HG03342 (cell line): Measurements from ENCODE around the gene TRMT61A.
A peak's percentile ranks its signal among the peaks of the same experiment; 100 is the strongest.
"Not testable (repeated sequence)": the region's sequence is repeated elsewhere in the genome, so short reads cannot be mapped to it uniquely, and the experiment has no call there.

Source experiments
- ATAC-seq: cut with Tn5 transposase; IDR thresholded peaks from one replicate; pipeline ENCODE4 v1.9.1; 2021; ENCODE audit warnings: mild to moderate bottlenecking, moderate library complexity; ENCODE audit not compliant: unreplicated experiment

TRMT61A gene

DNA sequence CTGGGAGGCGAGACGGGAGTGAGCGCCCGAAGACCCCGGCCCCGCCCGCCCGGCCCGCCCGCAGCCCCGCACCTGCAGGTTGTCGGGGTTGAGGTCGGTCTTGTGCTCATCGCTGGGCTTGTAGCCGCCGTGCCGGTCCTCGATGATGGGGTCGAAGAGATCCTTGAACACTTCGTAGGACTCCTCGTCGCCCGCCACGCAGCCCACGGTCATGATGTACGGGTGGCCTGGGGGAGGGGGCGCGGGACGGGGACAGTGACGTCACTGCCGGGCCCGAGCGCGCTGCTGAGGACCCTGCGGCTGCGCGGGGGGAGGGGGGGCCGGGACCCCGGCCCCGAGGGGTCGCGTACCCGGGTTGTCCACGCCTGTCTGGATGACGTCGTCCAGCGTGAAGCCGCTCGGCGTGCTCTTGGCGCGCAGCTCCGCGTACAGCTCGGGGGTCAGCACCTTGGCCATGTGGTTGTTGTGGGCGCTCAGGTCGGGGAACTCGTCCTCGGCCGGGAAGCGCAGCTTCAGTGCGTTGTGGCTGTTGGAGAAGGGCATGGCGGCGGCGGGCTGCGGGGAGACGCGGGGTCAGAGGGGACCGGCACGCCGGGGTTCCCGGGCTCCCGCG lies 6.9 kb upstream of the TRMT61A start:
- ATAC-seq = no peak

DNA sequence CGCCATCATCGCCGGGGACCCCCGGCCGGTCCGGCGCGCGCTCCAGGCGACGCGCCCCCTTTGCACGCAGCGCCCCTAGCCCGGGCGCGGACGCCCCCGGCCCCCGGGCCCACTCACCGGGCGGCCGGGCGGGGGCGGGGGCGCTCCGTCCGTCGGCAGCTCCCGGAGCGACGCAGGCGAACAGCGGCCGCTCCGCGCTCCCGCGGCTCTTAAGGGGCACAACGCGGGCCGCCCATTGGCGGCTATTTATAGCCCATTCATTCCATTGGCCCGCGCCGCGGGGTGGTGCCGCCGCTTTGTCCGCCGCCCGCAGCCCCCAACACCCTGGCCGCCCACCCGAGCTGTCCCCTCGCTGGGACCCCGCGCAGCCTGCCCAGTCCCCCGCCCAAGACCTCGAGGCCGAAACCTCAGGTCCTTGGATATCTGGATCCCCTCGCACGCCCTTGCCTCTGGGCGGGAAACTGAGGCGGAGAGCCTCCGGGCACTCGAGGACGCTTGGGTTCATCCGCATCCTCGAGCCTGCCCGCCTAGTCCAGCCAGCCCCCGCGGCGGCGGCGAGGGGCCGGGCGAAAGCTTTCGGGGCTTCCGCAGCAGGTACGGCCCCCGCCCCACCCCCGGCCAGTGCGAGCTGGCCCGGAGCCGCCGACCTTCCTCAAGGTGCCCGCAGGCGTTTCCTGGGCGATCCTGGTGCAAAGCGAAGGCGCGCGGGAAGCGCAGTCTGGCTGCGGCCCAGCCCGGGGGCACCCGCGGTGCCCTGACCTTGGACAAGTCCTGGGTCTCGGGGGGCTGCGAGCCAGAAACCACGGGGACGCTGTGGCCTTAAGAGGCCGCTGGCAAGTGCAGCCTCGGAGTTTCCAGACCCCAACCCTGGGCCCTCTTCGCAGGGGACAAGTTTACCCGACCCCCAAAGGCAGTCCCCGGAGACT lies 6.1 kb upstream of the TRMT61A start, which contains the start of gene CKB:
TSS of gene CKB (minus strand) at position 182 of the 926 bp plus-strand sequence. CDS start 337 bp downstream, outside the sequence.
- ATAC-seq = no peak

DNA sequence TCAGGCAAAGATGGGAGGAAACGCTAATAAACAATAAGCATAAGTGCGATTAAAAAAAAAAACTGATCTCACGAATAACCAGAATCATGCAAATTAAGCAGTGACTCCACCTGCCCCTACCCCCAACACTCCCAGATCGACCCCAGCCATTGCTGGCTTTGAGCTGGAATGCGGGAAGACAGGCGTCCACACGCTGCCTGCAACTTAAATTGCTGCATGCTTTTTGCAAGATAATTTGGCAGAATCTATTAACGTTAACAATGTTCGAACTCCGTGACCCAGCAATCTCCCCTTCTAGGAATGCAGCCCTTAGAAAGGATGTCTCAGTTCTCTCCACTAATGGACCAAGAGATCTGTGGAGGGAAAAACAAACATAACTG lies 5.4 kb upstream of the TRMT61A start:
- ATAC-seq = no peak

DNA sequence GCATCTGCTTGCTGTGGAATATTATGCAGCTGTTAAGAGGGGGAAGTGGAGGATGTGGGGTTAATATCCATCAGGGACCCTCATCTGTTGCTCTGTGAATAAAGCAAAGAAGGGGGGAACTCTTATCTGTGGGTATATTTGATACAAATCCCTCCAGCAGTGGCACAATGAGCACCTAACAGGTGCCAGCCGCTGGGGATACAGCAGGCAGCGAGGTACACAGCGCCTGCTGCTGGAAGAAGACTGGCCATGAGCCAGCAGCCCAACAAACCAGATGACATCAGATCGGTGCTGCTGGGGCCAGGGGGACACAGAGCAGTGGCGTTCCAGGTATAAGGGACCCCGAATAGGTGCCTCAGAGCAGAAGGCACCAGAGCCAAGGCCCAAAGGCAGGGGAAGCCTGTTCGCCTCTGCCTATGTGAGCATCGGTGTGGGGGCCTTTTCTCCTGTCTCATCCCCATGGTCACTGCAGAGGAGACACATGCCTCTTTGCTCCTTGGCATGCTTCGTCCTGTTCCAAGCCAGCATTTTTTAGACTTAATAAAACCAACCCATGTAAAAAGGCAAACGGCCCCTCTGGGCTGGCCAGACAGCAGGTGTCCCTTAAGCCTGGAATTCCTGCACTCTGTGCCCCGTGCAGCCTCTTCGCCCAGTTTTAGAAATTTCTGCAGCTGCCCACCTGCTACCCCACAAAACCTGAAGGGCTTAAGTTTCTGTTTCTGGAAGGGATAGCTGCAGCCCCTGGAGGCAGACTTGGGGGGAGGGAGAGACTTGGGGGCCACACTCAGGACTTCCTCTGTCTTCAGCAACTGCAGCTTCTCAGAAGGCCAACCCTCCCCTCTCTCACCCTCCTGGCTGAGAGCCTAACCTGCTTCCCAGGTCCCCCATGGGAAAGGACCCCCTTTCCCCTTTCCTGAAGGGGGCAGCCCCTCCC lies 4.7 kb upstream of the TRMT61A start:
- no peak for ATAC-seq

DNA sequence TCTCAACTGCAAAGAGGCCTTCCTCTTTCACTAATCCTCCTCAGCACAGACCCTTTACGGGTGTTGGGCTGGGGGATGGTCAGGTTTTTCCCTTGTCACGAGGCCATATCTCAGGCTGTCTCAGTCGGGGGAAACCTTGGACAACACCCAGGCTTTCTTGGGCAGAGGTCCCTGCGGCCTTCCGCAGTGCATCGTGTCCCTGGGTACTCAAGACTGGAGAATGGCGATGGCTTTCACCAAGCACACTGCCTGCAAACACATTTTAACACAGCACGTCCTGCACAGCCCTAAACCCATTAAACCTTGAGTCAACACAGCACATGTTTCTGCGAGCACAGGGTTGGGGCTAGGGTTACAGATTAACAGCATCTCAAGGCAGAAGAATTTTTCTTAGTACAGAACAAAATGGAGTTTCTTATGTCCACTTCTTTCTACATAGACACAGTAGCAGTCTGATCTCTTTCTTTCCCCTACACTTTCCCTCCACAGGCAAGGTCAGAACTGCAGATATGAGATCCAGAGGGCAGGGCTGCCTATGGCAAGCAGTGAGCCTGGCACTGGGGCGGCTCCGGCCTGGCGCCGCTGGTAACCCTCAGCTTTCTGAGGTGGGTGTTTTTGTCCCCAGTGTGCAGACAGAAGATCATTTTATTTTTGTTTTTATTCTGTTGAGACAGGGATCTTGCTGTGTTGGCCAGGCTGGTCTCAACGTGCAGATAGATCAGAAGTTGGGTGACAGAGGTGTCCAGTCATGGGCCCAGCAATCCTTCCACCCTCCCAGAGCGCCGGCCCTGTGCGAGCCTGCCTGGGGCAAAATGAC lies 3.4 kb upstream of the TRMT61A start:
- ATAC-seq = not testable (repeated sequence)

DNA sequence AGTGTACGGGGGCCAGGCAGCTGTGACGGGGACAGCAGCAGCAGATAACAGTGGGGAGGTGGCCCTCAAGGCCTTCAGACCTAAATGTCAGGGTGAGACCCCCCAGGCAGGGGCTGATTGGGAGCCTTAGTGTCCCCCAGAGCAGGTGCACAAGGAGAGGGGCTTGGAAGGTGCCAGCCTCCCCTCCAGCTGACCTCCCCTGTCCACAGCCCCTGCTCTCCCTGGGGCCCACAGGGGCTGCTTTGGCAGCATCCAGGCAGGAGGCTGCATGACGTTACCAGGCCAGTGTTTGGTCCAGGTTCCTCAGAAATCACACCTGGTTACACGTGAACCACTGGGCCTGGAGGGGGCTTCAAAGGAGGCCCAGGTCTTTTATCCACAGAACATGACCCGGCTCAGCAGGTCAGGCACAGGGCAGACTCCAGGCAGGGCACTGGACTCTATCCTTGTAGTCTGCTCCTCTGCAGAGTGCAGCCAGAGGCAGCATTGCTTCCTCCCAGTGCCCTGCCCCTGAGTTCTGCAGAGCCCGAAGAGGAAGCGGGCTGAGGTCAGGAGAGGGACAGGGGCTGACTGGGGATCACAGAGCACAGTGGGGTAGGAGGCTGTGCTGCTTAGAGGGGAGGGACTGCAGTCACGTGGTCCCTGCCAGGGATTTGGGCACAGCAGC lies 2.6 kb upstream of the TRMT61A start:
- ATAC-seq = no peak

DNA sequence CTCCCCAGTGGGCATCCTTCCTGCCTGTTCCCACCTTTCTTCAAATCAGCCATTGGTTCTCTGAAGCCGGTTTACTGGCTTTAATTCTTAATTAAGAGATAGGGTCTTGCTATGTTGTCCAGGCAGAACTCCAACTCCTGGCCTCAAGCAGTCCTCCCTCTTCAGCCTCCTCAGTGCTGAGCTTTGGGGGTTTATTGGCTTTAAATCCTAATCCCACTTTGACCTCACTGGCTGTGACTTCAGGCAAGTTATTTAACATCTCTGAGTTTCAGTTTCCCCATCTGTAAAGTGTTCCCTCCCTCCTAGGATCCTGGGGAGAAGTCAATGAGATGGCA lies 2.1 kb upstream of the TRMT61A start:
- ATAC-seq = no peak

DNA sequence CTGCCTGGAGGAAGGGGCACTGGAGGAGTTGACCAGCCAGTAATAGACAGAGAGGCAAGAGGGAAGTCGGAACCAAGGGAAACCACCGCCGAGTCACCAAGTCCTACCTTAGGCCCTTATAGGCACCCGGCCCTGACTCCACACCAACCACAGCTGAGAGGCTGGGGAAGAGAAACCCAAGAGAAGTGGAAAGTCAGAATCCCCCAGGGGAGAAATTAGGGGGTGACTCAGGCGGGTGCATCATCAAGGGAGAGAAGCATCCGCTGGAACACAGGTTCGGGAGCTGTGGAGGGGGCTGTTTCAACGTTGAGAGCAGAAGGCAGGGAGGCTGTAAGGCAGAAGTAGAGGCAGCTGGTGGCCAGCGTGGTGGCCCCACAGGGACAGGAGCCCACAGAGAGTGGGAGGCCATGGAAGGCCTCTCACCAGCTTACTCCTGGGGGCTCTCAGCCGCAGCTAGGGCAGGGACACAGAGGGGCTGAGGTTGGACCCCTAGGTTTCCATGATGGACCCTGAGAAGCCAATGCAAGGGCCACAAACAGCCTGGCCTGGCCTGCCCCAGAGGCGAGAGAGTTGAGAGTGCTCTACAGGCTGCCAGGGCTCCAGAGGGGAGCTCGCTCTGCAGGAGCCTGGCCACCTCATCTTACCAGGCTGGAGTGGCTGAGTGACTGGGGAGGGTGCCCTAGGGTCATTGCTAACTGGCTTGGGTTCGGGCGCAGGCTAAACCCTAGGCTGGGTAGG lies 1.4 kb upstream of the TRMT61A start:
- ATAC-seq = peak; percentile 66

DNA sequence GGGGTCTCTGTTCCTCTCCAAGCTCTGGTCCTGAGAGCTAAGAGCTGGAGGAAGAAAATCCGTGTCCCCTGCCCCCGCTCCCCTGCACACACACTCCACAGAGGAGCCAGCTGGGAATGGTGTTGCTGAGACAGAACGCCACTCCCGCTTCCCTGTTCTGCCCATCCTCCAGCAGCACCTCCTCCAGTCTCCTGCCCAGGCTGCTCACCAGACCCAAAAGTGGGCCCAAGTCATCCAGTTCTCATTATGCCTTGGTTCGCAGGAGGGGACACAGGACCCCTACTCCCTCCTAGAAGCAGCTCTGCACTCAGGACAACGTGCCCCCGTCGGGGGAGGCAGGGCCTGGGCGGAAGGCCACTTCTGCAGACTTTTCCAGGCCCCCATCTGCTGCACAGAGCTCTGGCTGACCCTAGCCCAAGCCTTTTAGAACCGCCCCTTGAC lies 830 bp upstream of the TRMT61A start:
- no peak for ATAC-seq

DNA sequence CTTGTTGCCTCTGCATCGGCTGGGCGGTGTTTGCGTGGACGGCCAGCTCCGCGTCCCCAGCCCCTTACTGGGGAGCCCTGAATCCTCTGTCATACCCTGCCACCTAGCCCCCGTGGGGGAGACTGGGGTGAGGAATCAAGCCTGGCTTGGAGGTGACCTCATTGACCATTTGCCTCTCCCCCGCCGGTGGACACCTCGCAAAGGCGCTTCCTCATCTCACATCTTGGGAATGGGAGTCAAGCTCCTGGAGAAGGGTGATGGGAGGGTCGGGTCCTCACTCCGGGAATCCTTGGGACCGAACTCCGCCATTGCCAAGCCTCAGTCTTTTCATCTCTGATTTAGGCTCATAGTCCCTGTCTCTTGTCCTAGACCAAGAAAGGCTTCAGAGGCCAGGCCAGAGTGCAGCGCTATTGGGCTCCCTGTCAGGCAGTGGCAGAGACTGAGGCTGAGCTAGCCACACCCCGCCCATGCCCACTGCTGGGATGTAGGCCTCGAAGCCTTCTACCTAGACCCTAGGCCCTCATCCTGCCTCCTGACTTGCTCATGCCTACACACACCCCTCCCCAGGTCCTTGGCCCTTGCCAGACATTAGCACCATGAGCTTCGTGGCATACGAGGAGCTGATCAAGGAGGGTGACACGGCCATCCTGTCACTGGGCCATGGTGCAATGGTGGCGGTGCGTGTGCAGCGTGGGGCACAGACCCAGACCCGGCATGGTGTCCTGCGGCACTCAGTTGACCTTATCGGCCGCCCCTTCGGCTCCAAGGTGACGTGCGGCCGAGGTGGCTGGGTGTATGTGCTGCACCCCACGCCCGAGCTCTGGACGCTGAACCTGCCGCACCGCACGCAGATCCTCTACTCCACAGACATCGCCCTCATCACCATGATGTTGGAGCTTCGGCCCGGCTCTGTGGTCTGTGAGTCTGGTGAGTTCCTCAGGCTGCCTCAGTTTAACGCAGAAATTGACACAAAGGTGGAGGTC lies 678 bp downstream of the TRMT61A start:
- no peak for ATAC-seq

DNA sequence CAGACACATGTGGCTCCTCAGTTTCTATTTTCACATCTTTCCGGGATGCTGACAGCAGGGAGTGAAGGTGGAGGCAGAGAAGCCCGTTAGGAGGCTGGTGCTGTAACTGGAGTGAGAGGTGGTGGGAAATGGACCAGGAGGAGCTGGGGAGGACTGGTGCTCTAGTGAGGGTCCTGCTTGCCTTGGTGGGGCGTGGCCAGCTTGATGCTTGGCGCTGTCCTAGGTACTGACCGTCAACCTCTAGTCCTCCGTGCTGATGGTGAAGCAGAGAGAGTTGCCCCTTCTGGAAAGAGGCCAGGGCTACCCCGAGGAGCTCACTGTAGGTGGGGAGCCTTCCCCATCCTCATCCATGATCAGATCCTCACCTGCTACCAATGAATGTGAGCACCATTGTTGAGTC lies 1.4 kb downstream of the TRMT61A start:
- no peak for ATAC-seq

DNA sequence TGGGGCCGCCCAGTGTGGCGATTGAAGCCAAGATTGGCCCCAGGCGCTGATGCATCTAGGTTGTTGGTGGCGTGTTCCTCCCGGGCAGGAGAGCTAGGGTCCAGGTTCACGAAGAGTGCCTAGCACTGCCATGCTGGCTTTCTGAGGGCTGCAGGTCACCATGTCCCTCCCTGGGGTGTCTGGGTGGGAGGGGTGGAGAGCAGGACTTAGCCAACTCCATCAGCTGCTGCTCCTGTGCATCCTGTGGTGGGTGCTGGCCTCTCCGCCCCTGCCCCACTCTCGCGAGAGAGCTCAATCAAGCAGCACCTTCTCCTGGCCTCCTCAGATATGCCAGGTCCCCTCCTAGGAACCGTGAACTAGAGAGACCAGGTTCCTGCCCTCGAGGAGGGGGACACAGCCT lies 1.8 kb downstream of the TRMT61A start:
- ATAC-seq = no peak

DNA sequence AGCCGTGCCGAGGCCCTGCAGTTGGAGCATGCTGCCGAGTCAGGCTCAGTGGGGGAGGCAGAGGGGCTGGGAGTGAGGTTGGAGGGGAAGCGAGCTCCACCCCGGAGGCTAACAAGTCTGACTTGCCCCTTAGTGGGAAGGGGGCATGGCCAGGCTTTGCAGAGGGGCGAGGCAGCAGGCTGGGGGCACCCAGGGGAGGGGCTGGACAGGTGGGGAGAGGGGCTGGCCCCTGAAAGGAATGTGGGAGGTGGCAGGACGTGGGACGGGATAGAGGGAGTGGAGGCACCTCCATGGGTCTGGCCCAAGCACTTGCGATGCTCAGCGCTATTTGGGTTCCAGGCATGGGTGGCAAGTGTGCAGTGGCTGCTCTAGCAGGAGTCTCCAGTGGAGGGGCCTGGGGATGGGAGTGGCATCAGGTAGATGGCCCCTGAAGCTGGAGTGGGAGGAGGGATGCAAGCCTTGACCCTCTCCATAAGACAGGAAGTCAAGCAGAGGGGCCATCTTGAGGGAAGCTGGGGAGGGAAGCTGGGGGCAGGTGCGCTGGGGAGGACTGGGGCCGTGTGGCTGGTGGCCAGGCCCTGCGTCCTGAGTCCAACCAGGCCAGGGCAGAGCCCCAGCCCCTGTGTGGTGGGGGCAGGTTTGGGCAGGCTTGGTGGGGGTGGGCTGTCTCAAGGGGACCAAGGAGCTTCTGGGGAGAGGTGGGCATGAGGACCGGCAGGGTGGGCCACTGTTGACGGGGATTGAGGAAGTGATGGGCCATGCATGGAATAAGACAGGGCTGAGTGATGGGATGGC lies 2.6 kb downstream of the TRMT61A start:
- ATAC-seq = no peak

DNA sequence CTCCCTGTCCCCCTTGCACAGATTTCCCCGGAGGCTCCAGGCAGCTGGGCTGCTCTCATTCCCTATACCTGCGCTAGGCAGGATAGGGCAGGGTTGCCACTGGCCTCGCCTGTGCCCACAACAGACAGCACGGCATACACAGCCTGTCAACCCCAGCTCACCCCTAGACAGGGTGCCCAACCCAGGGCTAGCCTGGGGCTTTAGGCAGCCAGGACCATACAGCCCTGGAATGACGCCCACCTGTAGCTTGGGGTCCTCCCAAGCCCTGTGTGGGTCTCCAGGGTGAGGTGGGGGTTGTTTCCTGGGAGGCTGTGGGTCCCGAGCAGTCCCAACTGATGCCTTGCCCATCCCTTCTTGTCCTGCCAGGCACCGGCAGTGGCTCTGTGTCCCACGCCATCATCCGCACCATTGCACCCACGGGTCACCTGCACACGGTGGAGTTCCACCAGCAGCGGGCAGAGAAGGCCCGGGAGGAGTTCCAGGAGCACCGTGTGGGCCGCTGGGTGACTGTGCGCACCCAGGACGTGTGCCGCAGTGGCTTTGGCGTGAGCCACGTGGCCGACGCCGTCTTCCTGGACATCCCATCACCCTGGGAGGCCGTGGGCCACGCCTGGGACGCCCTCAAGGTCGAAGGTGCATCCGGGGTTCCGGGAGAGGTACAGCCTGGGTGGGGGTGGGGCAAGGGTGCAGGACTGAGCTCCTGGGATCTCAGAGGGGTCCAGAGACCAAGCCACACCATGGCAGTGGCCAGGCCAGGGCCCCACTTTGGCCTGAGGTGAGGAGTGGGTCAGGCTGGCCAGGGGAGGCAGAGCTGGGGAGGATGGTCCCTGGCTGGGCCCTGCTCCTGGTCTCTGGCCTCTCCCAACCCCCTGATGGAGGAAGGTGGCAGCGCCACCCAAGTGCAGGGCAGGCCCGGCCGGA lies 3.5 kb downstream of the TRMT61A start:
- ATAC-seq = no peak

DNA sequence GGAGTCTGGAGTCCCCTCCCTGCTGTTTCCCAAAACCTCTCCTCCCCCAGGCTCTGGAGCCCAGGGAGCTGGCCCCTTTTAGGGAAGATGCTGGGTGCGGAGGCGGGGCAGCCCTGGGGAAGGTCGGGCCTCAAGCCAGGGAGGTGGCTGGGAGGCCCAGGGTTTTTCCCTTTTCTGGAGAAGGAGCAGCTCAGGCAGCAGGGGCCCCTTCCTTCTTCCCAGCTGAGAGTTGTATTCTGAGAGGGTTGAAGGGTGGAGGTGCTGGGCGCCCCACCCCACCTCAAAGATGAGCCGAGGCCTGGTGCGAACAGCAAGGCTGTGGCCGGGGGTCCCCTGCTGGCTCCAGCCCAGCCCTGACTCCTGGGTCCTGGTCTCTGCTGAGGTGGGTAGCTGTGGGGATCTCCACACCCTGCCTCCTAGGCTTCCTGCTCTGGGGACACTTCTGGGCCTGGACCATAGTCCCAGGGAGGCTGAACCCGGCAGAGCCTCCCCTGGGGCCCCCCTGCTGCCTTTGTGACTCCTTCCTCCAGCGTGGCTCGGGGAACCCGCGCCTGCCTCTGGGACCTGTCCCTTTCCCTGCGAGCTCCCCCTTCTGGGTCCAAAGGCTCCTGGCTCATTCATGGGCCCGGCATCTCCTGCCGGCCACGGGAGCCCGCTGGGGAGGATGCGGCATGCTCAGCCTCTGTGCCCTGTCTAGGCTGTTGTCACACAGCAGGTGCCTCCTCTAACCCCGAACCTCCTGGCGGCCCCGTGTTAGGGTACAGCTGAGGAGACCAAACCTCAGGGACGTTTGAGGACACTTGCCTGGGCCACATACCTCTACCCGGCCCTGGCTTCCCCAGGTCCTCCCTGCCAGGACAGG lies 4.4 kb downstream of the TRMT61A start:
- ATAC-seq = no peak
